VCaP (cell line): Measurements from ENCODE around the gene EGFR.

Experiments
- H3K27ac ChIP-seq: fragments of 450-650 bp; 2 replicates; pipeline ENCODE4 v1.5.1; 2017
- TF ChIP-seq, protein P1 (sequence below): fragments of 450-650 bp; conservative IDR thresholded peaks from 2 replicates; pipeline ENCODE4 v1.5.1; 2017; ENCODE audit warnings: mild to moderate bottlenecking, moderate library complexity

EGFR gene

GRCh38 chr7:55100544-55101327 is 81.9 kb downstream of the EGFR start:
- H3K27ac ChIP-seq: no peak overlapping the region

GRCh38 chr7:55101359-55101758 is 82.5 kb downstream of the EGFR start:
- TF ChIP-seq, protein P1, sequence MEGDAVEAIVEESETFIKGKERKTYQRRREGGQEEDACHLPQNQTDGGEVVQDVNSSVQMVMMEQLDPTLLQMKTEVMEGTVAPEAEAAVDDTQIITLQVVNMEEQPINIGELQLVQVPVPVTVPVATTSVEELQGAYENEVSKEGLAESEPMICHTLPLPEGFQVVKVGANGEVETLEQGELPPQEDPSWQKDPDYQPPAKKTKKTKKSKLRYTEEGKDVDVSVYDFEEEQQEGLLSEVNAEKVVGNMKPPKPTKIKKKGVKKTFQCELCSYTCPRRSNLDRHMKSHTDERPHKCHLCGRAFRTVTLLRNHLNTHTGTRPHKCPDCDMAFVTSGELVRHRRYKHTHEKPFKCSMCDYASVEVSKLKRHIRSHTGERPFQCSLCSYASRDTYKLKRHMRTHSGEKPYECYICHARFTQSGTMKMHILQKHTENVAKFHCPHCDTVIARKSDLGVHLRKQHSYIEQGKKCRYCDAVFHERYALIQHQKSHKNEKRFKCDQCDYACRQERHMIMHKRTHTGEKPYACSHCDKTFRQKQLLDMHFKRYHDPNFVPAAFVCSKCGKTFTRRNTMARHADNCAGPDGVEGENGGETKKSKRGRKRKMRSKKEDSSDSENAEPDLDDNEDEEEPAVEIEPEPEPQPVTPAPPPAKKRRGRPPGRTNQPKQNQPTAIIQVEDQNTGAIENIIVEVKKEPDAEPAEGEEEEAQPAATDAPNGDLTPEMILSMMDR: no peak
- no peak overlapping the region for H3K27ac ChIP-seq

More at GRCh38 chr7:55100544-55101327, 81.9 kb downstream of the EGFR start:
- TF ChIP-seq, protein P1: no peak

DNA sequence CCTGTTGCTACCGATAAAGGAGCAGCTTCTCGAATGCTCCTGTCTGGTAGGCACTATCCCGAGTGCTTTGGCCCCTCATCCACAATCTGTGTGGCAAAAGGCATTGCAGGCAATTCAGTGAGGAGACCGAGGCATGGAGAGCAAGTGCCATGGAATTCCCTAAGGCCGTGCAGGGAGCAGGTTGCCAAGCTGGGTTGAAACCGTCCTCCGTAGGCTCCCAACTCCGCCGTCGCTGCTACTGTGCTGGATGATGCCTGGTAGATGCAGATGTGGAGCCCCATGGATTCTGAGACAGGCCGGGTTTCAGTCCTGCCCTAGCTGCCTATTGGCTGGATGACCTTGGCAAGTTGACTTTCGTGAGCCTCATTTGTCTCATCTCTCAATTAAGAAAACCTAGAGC is 85.3 kb downstream of the EGFR start:
- no peak overlapping the region for H3K27ac ChIP-seq
- TF ChIP-seq, protein P1: no peak

- no peak overlapping the region for H3K27ac ChIP-seq
- TF ChIP-seq, protein P1: no peak
Observed at GRCh38 chr7:55104712-55105433, 86.1 kb downstream of the EGFR start.

- TF ChIP-seq, protein P1: no peak
- no peak overlapping the region for H3K27ac ChIP-seq
Observed at GRCh38 chr7:55105952-55106351, 87.1 kb downstream of the EGFR start.

GRCh38 chr7:55107946-55108345 is 89.1 kb downstream of the EGFR start:
- TF ChIP-seq, protein P1: no peak
- H3K27ac ChIP-seq: no peak overlapping the region

- H3K27ac ChIP-seq: no peak overlapping the region
- TF ChIP-seq, protein P1: no peak
Observed at GRCh38 chr7:55108401-55108800, 89.6 kb downstream of the EGFR start.
